HCT116 (cell line): ENCODE data around the gene DCAF6. TPM values are rescaled to one million over a fixed set of nuclear protein-coding genes. Genes with fewer than 3 reads are reported as not detected.

Source experiments
- ATAC-seq: fragments of 200-7000 bp; cut with Tn5 transposase; 2 replicates; pipeline ENCODE4 v1.9.1; 2020; ENCODE audit warnings: mild to moderate bottlenecking, moderate library complexity
- BruUV-seq: library from RNA; stranded (reverse); fragments of 400-500 nt; replicated peaks from 2 replicates; lab custom pipeline; 2021; lab: Mats Ljungman, UMichigan
- CTCF ChIA-PET: fragments of 300-600 bp; sonication (Branson Sonifier 250); formaldehyde crosslinking; loops from one replicate; lab custom pipeline; 2021; ENCODE audit warnings: antibody characterized with exemption; lab: Charles Lee
- POLR2A ChIA-PET: fragments of 300-600, 350-600 bp; sonication (Branson Sonifier 250); formaldehyde crosslinking; loops from one replicate; lab custom pipeline; 2021; ENCODE audit warnings: antibody characterized with exemption; lab: Charles Lee
- RAD21 ChIA-PET, 2 experiments: fragments of 300-600 bp; sonication (Branson Sonifier 250); formaldehyde crosslinking; loops; one replicate each; lab custom pipeline; 2023; ENCODE audit warnings: low total read pairs in 2 of 2; ENCODE audit not compliant: uncharacterized antibody in 2 of 2, unreplicated experiment in 2 of 2, low non-redundant PET in 1 of 2; lab: Charles Lee
- DNase-seq: peaks from one replicate; pipeline ENCODE4 v3.0.0-alpha.2; 2010; ENCODE audit warnings: low read depth, low spot score
- H2AFZ ChIP-seq: fragments of 200-600 bp; shearing (Covaris generic), sonication (generic); 2 replicates; pipeline ENCODE4 v1.6.1; 2017; ENCODE audit warnings: low read depth, mixed run types, mixed read lengths, antibody characterized with exemption, low read length; ENCODE audit not compliant: poor library complexity, severe bottlenecking
- H3K27ac ChIP-seq: 2 replicates; pipeline ENCODE4 v1.5.1; 2012; ENCODE audit warnings: low read depth, low read length
- H3K27me3 ChIP-seq: fragments of 200-600 bp; sonication (generic); 2 replicates; pipeline ENCODE4 v1.6.1; 2016; ENCODE audit warnings: mixed run types, low read length, mixed read lengths; ENCODE audit not compliant: insufficient read depth
- H3K36me3 ChIP-seq, 2 experiments: fragments of 200-500 bp in 1 of 2; fragments of 200-600 bp in 1 of 2; sonication (Bioruptor generic) in 1 of 2; sonication (generic) in 1 of 2; 2 replicates each; pipeline versions ENCODE4 v1.5.1 to v1.6.1; 2014 to 2016; ENCODE audit warnings: low read length in 2 of 2, inconsistent platforms in 1 of 2, mixed read lengths in 1 of 2, mixed run types in 1 of 2; ENCODE audit not compliant: insufficient read depth in 2 of 2, control insufficient read depth in 1 of 2
- H3K4me1 ChIP-seq, 2 experiments: fragments of 200-600 bp in 1 of 2; sonication (generic) in 1 of 2; 2 replicates each; pipeline versions ENCODE4 v1.5.1 to v1.6.1; 2012 to 2017; ENCODE audit warnings: low read length in 2 of 2, inconsistent platforms in 1 of 2, mild to moderate bottlenecking in 1 of 2, mixed read lengths in 1 of 2, mixed run types in 1 of 2, moderate library complexity in 1 of 2; ENCODE audit not compliant: insufficient read depth in 2 of 2, control insufficient read depth in 1 of 2
- H3K4me2 ChIP-seq: fragments of 200-600 bp; sonication (generic); 2 replicates; pipeline ENCODE4 v1.6.1; 2017; ENCODE audit warnings: mixed run types, low read length, mixed read lengths
- H3K4me3 ChIP-seq, 2 experiments: fragments of 200-600 bp in 1 of 2; sonication (generic) in 1 of 2; replicated peaks in 1 of 2; 2 replicates each; pipeline ENCODE4 v1.5.1; 2011 to 2016; ENCODE audit warnings: low read length in 2 of 2, control low read depth in 1 of 2, low read depth in 1 of 2, mild to moderate bottlenecking in 1 of 2, mixed read lengths in 1 of 2, mixed run types in 1 of 2
- H3K79me2 ChIP-seq: fragments of 200-600 bp; sonication (generic); 2 replicates; pipeline ENCODE4 v1.6.1; 2017; ENCODE audit warnings: mild to moderate bottlenecking, mixed run types, low read length, moderate library complexity, mixed read lengths; ENCODE audit not compliant: insufficient read depth
- H3K9ac ChIP-seq: fragments of 200-600 bp; sonication (generic); 2 replicates; pipeline ENCODE4 v1.6.1; 2016; ENCODE audit warnings: low read length, mixed read lengths
- H3K9me2 ChIP-seq: fragments of 200-600 bp; sonication (generic), shearing (Covaris generic); 2 replicates; pipeline ENCODE4 v1.6.1; 2017; ENCODE audit warnings: mixed run types, mild to moderate bottlenecking, moderate library complexity; ENCODE audit not compliant: insufficient read depth
- H3K9me3 ChIP-seq, 2 experiments: fragments of 200-500 bp in 1 of 2; fragments of 200-600 bp in 1 of 2; sonication (Bioruptor generic) in 1 of 2; sonication (generic) in 1 of 2; 2 replicates each; pipeline ENCODE4 v1.6.1; 2014 to 2017; ENCODE audit warnings: low read length in 2 of 2, mixed read lengths in 2 of 2, inconsistent platforms in 1 of 2, low read depth in 1 of 2, mild to moderate bottlenecking in 1 of 2, mixed run types in 1 of 2, moderate library complexity in 1 of 2; ENCODE audit not compliant: control insufficient read depth in 1 of 2, insufficient read depth in 1 of 2
- H4K20me1 ChIP-seq: fragments of 200-600 bp; sonication (generic), shearing (Covaris generic); 2 replicates; pipeline ENCODE4 v1.6.1; 2017; ENCODE audit warnings: mixed run types, mild to moderate bottlenecking, moderate library complexity; ENCODE audit not compliant: insufficient read depth
- CBX3 ChIP-seq: IDR thresholded peaks from 2 replicates; pipeline ENCODE4 v1.6.1; 2012; ENCODE audit warnings: low read depth
- CEBPB ChIP-seq: IDR thresholded peaks from 2 replicates; pipeline ENCODE4 v1.6.1; 2012; ENCODE audit warnings: low read depth
- EGR1 ChIP-seq: IDR thresholded peaks from 2 replicates; pipeline ENCODE4 v1.6.1; 2012; ENCODE audit warnings: low read depth
- ELF1 ChIP-seq: IDR thresholded peaks from 2 replicates; pipeline ENCODE4 v1.6.1; 2012; ENCODE audit warnings: low read depth, borderline replicate concordance
- EZH2 ChIP-seq: fragments of 200-600 bp; sonication (generic); IDR thresholded peaks from 2 replicates; pipeline ENCODE4 v1.6.1; 2017; ENCODE audit warnings: antibody characterized with exemption, mixed run types
- EZH2phosphoT487 ChIP-seq: fragments of 200-600 bp; IDR thresholded peaks from 2 replicates; pipeline ENCODE4 v1.6.1; 2018; ENCODE audit warnings: antibody characterized with exemption, borderline replicate concordance
- FOSL1 ChIP-seq: IDR thresholded peaks from 2 replicates; pipeline ENCODE4 v1.6.1; 2012; ENCODE audit warnings: low read depth
- JUND ChIP-seq: IDR thresholded peaks from 2 replicates; pipeline ENCODE4 v1.6.1; 2012
- POLR2A ChIP-seq: IDR thresholded peaks from 2 replicates; pipeline ENCODE4 v1.7.0; 2011; ENCODE audit warnings: borderline replicate concordance; ENCODE audit not compliant: insufficient read depth, insufficient read length; ENCODE audit errors: extremely low read depth
- POLR2AphosphoS5 ChIP-seq: IDR thresholded peaks from 2 replicates; pipeline ENCODE4 v1.6.1; 2011; ENCODE audit warnings: mild to moderate bottlenecking, low read depth, low read length, moderate library complexity
- RAD21 ChIP-seq: IDR thresholded peaks from 2 replicates; pipeline ENCODE4 v1.6.1; 2012; ENCODE audit warnings: low read depth, mild to moderate bottlenecking
- SIN3A ChIP-seq: IDR thresholded peaks from 2 replicates; pipeline ENCODE4 v1.6.1; 2012; ENCODE audit warnings: low read depth
- SRF ChIP-seq: IDR thresholded peaks from 2 replicates; pipeline ENCODE4 v1.6.1; 2012; ENCODE audit warnings: low read depth
- TCF7L2 ChIP-seq: IDR thresholded peaks from 2 replicates; pipeline ENCODE4 v1.7.0; 2011; ENCODE audit warnings: borderline replicate concordance, inconsistent platforms; ENCODE audit not compliant: insufficient read depth, insufficient read length; ENCODE audit errors: extremely low read depth
- ZFX ChIP-seq: fragments of 450-650 bp; IDR thresholded peaks from 2 replicates; pipeline ENCODE4 v1.6.1; 2017
- ZNF274 ChIP-seq: fragments of 200-500 bp; sonication (Bioruptor generic); IDR thresholded peaks from 2 replicates; pipeline ENCODE4 v1.6.1; 2014; ENCODE audit warnings: mild to moderate bottlenecking, low read depth, low read length, inconsistent platforms
- intact Hi-C: fragments of 100-400 bp; cut with micrococcal nuclease; formaldehyde crosslinking; loops from 2 replicates; pipeline ENCODE4 v1.10.0; 2022
- total RNA-seq: library from RNA; stranded (reverse); gene quantifications from one replicate; pipeline ENCODE4 v1.2.1, GENCODE V29; 2021; ENCODE audit not compliant: unreplicated experiment
- TF ChIP-seq, protein P1 (sequence below), 3 experiments: fragments of 200-600 bp in 1 of 3; sonication (generic) in 1 of 3; IDR thresholded peaks in 2 of 3; conservative IDR thresholded peaks in 1 of 3; 2 replicates each; pipeline ENCODE4 v1.5.1; 2012 to 2017; ENCODE audit warnings: low read depth in 2 of 3, low read length in 2 of 3, antibody characterized with exemption in 1 of 3, borderline replicate concordance in 1 of 3, control low read depth in 1 of 3, mild to moderate bottlenecking in 1 of 3, mixed read lengths in 1 of 3, mixed run types in 1 of 3, moderate library complexity in 1 of 3; ENCODE audit not compliant: insufficient read depth in 1 of 3
- TF ChIP-seq, protein P2 (sequence below): IDR thresholded peaks from 2 replicates; pipeline ENCODE4 v1.6.1; 2012
- TF ChIP-seq, protein P3 (sequence below): IDR thresholded peaks from 2 replicates; pipeline ENCODE4 v1.6.1; 2011; ENCODE audit warnings: mild to moderate bottlenecking, low read length, moderate library complexity; ENCODE audit not compliant: insufficient replicate concordance; ENCODE audit errors: extremely low read depth
- TF ChIP-seq, protein P4 (sequence below): IDR thresholded peaks from 2 replicates; pipeline ENCODE4 v1.6.1; 2012

The DCAF6 gene
- total RNA-seq, 1 experiment from 2014 or later = 34.2 TPM

DNA sequence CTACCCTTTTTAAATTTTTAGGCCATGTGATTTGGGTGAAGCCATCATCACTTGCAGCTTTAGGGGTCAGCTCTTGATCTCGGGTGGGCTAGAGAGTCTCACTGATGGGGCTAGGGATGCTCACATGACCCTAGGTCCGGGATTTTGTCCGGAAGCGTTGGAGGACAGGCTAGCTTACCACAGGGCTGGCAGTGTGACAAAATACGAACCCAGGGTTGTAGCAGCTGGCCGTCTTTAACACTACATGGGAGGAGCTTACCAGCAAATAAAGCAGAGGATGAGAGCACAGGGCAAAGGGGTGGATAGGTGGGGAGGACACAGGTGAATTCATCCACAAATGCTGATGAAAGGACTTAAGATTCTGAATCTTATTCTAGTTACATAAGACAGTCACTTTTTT, 178.4 kb downstream of the DCAF6 start:
- RAD21 ChIA-PET = no interaction called here
- intact Hi-C loops = no loop called here
- H3K79me2 ChIP-seq = no peaks in the 10 kb centered on the region
- no peak overlapping the region for H3K9ac ChIP-seq
- H3K9me2 ChIP-seq = no peaks in the 10 kb centered on the region
- no peak overlapping the region for H2AFZ ChIP-seq
- POLR2A ChIA-PET = no interaction called here
- H4K20me1 ChIP-seq = no peaks in the 10 kb centered on the region
- ATAC-seq (no peak), DNase-seq (no peak)
- TF ChIP-seq EZH2 (no peak), EGR1 (no peak), ZFX (no peak), SIN3A (no peak), EZH2phosphoT487 (no peak), ZNF274 (no peak), CEBPB (no peak), FOSL1 (no peak), POLR2AphosphoS5 (no peak), SRF (no peak), CBX3 (no peak), POLR2A (no peak), RAD21 (no peak), JUND (no peak), TCF7L2 (no peak), ELF1 (no peak)
- TF ChIP-seq, protein P1, sequence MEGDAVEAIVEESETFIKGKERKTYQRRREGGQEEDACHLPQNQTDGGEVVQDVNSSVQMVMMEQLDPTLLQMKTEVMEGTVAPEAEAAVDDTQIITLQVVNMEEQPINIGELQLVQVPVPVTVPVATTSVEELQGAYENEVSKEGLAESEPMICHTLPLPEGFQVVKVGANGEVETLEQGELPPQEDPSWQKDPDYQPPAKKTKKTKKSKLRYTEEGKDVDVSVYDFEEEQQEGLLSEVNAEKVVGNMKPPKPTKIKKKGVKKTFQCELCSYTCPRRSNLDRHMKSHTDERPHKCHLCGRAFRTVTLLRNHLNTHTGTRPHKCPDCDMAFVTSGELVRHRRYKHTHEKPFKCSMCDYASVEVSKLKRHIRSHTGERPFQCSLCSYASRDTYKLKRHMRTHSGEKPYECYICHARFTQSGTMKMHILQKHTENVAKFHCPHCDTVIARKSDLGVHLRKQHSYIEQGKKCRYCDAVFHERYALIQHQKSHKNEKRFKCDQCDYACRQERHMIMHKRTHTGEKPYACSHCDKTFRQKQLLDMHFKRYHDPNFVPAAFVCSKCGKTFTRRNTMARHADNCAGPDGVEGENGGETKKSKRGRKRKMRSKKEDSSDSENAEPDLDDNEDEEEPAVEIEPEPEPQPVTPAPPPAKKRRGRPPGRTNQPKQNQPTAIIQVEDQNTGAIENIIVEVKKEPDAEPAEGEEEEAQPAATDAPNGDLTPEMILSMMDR (IDR thresholded peaks at IDR 0.05 in 2 of 3, conservative IDR thresholded peaks at IDR 0.05 in 1 of 3; ENCODE audit: borderline replicate concordance in 1 of 3, insufficient read depth in 1 of 3, low read depth in 2 of 3, low read length in 2 of 3) = no peak
- TF ChIP-seq, protein P2, sequence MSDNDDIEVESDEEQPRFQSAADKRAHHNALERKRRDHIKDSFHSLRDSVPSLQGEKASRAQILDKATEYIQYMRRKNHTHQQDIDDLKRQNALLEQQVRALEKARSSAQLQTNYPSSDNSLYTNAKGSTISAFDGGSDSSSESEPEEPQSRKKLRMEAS = no peak
- TF ChIP-seq, protein P3, sequence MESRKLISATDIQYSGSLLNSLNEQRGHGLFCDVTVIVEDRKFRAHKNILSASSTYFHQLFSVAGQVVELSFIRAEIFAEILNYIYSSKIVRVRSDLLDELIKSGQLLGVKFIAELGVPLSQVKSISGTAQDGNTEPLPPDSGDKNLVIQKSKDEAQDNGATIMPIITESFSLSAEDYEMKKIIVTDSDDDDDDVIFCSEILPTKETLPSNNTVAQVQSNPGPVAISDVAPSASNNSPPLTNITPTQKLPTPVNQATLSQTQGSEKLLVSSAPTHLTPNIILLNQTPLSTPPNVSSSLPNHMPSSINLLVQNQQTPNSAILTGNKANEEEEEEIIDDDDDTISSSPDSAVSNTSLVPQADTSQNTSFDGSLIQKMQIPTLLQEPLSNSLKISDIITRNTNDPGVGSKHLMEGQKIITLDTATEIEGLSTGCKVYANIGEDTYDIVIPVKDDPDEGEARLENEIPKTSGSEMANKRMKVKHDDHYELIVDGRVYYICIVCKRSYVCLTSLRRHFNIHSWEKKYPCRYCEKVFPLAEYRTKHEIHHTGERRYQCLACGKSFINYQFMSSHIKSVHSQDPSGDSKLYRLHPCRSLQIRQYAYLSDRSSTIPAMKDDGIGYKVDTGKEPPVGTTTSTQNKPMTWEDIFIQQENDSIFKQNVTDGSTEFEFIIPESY = no peak
- TF ChIP-seq, protein P4, sequence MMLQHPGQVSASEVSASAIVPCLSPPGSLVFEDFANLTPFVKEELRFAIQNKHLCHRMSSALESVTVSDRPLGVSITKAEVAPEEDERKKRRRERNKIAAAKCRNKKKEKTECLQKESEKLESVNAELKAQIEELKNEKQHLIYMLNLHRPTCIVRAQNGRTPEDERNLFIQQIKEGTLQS = no peak
- no peaks in the 10 kb centered on the region for H3K9me3 ChIP-seq
- BruUV-seq = no TSS peak
- H3K36me3 ChIP-seq = no peaks in the 10 kb centered on the region
- no peak overlapping the region for H3K4me2 ChIP-seq
- CTCF ChIA-PET = no interaction called here
- no peak overlapping the region for H3K4me3 ChIP-seq
- H3K27ac ChIP-seq = no peak overlapping the region
- H3K27me3 ChIP-seq = no peaks in the 10 kb centered on the region
- peaks cover 16 to 24% of the 10 kb centered on the region in 2 experiments for H3K4me1 ChIP-seq
